ENCODE results near the gene BTD. TPM values are rescaled to one million over a fixed set of nuclear protein-coding genes. Genes with fewer than 3 reads are reported as not detected.

Gene BTD
- total and polyA plus RNA-seq, 12 donors, result 9.9 to 148 (median 58.3) TPM

- H3K4me1 ChIP-seq (replicated peaks in 1 of 2), result peaks cover 7 to 18% of the 10 kb centered on the region in 2 donors
- peaks cover 0 to 4% (median 0%) of the 10 kb centered on the region in 3 donors for H3K9me3 ChIP-seq (replicated peaks in 1 of 3)
- TF ChIP-seq, protein P1, sequence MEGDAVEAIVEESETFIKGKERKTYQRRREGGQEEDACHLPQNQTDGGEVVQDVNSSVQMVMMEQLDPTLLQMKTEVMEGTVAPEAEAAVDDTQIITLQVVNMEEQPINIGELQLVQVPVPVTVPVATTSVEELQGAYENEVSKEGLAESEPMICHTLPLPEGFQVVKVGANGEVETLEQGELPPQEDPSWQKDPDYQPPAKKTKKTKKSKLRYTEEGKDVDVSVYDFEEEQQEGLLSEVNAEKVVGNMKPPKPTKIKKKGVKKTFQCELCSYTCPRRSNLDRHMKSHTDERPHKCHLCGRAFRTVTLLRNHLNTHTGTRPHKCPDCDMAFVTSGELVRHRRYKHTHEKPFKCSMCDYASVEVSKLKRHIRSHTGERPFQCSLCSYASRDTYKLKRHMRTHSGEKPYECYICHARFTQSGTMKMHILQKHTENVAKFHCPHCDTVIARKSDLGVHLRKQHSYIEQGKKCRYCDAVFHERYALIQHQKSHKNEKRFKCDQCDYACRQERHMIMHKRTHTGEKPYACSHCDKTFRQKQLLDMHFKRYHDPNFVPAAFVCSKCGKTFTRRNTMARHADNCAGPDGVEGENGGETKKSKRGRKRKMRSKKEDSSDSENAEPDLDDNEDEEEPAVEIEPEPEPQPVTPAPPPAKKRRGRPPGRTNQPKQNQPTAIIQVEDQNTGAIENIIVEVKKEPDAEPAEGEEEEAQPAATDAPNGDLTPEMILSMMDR (IDR thresholded peaks at IDR 0.05), result no peak
- TF ChIP-seq POLR2A (IDR thresholded peaks at IDR 0.05), result no peak
- WGBS, 4 donors, result 35 to 44% (median 39%) methylated on average over 3 of the region's 3 CpGs
- no peaks in the 10 kb centered on the region for H3K27me3 ChIP-seq
- DNase-seq, result no peak
- H3K27ac ChIP-seq, result no peak overlapping the region
- H3K36me3 ChIP-seq (replicated peaks in 1 of 2), result peaks cover 0 to 9% of the 10 kb centered on the region in 2 donors
- intact Hi-C loops (cut with DNase I), result no loop called here
- H3K4me3 ChIP-seq, result no peak overlapping the region
Measured at GRCh38 chr3:15682561-15683185, 81.1 kb downstream of the BTD start.

DNA sequence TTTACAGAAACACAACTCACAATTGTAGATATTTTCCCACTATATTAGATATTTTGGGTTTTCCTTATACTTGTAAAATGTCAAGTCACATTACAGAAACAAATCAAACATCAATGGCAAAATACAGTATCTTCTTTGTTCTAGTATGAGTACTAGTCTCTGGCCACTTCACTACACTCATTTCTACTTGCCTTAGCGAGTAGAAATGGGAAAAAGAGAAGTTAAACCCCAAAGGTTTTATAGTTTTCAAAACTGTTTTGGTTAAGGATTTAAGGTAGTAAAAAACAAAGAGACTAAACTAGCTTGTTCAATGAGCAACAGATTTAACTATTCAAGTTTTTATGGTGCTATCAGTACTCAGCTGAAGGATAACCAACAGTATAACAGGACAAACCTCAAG is 81.7 kb downstream of the BTD start:
- 76 to 93% (median 87%) methylated on average over 1 of the region's 1 CpG for WGBS, 4 donors
- intact Hi-C loops (cut with DNase I), result no loop called here
- DNase-seq, result no peak
- H3K9me3 ChIP-seq (replicated peaks in 1 of 3), result peaks cover 0 to 4% (median 0%) of the 10 kb centered on the region in 3 donors
- no peak overlapping the region for H3K27ac ChIP-seq
- TF ChIP-seq, protein P1 (IDR thresholded peaks at IDR 0.05), result no peak
- TF ChIP-seq POLR2A (IDR thresholded peaks at IDR 0.05), result no peak
- H3K4me3 ChIP-seq, result no peak overlapping the region
- H3K4me1 ChIP-seq (replicated peaks in 1 of 2), result peaks cover 7 to 18% of the 10 kb centered on the region in 2 donors
- H3K27me3 ChIP-seq, result no peaks in the 10 kb centered on the region
- H3K36me3 ChIP-seq (replicated peaks in 1 of 2), result peaks cover 0 to 3% of the 10 kb centered on the region in 2 donors

- intact Hi-C loops (cut with DNase I), result no loop called here
- H3K36me3 ChIP-seq (replicated peaks in 1 of 2), result peaks cover 0 to 9% of the 10 kb centered on the region in 2 donors
- no peak for TF ChIP-seq POLR2A (IDR thresholded peaks at IDR 0.05)
- TF ChIP-seq, protein P1 (IDR thresholded peaks at IDR 0.05), result no peak
- peaks cover 0 to 4% (median 0%) of the 10 kb centered on the region in 3 donors for H3K9me3 ChIP-seq (replicated peaks in 1 of 3)
- peaks cover 7 to 18% of the 10 kb centered on the region in 2 donors for H3K4me1 ChIP-seq (replicated peaks in 1 of 2)
- WGBS, 4 donors, result 75 to 87% (median 86%) methylated on average over 7 of the region's 7 CpGs
- no peak for DNase-seq
- H3K4me3 ChIP-seq, result no peak overlapping the region
- no peaks in the 10 kb centered on the region for H3K27me3 ChIP-seq
- H3K27ac ChIP-seq, result no peak overlapping the region
Measured at GRCh38 chr3:15685927-15686326, 84.4 kb downstream of the BTD start.

GRCh38 chr3:15690230-15690629 is 88.7 kb downstream of the BTD start:
- no peak for TF ChIP-seq POLR2A (IDR thresholded peaks at IDR 0.05)
- TF ChIP-seq, protein P1 (IDR thresholded peaks at IDR 0.05), result no peak
- no peaks in the 10 kb centered on the region for H3K27me3 ChIP-seq
- no peaks in the 10 kb centered on the region for H3K9me3 ChIP-seq (replicated peaks in 1 of 3)
- no peaks in the 10 kb centered on the region for H3K4me1 ChIP-seq (replicated peaks in 1 of 2)
- 84 to 94% (median 88%) methylated on average over 4 of the region's 4 CpGs for WGBS, 4 donors
- intact Hi-C loops (cut with DNase I), result no loop called here
- no peak overlapping the region for H3K4me3 ChIP-seq
- peaks cover 0 to 9% of the 10 kb centered on the region in 2 donors for H3K36me3 ChIP-seq (replicated peaks in 1 of 2)
- H3K27ac ChIP-seq, result no peak overlapping the region
- no peak for DNase-seq

All from adrenal gland (tissue), 12 donors.